Transverse colon (tissue), 3 donors: ENCODE results near the gene RHOA.

ENCODE experiments used
- CTCF ChIP-seq, 5 experiments: fragments of 200-600 bp in 3 of 5; fragments of 450-650 bp in 2 of 5; sonication (generic) in 3 of 5; IDR thresholded peaks; 1 replicate in 2 of 5; 2 replicates in 3 of 5; pipeline ENCODE4 v1.5.1; 2016 to 2017; ENCODE audit warnings: antibody characterized with exemption in 5 of 5, inconsistent platforms in 3 of 5, mild to moderate bottlenecking in 2 of 5, moderate library complexity in 1 of 5
- POLR2A ChIP-seq: fragments of 450-650 bp; IDR thresholded peaks from one replicate; pipeline ENCODE4 v1.6.1; 2016; ENCODE audit warnings: antibody characterized with exemption, mild to moderate bottlenecking, moderate library complexity

DNA sequence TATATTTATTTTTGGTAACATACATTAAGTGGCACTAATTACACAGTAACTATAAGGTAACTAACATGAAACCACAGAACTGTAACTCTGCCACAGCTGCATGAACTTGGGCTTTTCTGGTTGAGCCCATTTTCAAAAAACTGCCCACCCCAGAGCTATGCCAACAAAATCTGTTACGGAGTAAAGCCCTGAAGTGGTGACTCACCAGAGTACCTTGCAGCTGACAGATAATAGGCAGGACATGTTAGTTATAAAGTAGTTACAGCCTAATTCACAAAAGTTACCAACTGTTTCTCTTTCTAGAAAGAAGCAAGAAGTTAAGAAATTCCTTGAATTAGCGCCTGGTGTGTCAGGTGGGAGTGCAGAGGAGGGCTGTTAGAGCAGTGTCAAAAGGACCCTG, 52.2 kb downstream of the RHOA start:
- TF ChIP-seq CTCF (IDR thresholded peaks at IDR 0.05) (no peak), POLR2A (no peak)
